HG02571 (cell line): Measurements from ENCODE around the gene SEPTIN11.

Experiments
- ATAC-seq: cut with Tn5 transposase; IDR thresholded peaks from one replicate; pipeline ENCODE4 v1.9.1; 2021; ENCODE audit warnings: mild to moderate bottlenecking, moderate library complexity; ENCODE audit not compliant: unreplicated experiment

SEPTIN11 gene

GRCh38 chr4:76977736-76978350, 28.3 kb downstream of the SEPTIN11 start:
- no peak for ATAC-seq

- ATAC-seq, result no peak
These were observed 29.7 kb downstream of the SEPTIN11 start for GRCh38 chr4:76979236-76979635.

GRCh38 chr4:76980261-76980660, 30.7 kb downstream of the SEPTIN11 start:
- ATAC-seq, result no peak

- no peak for ATAC-seq
These were observed 32.1 kb downstream of the SEPTIN11 start for GRCh38 chr4:76981644-76982043.

GRCh38 chr4:76982638-76983584, 33.4 kb downstream of the SEPTIN11 start:
- ATAC-seq, result no peak

GRCh38 chr4:76984127-76984526, 34.6 kb downstream of the SEPTIN11 start:
- no peak for ATAC-seq

- no peak for ATAC-seq
These were observed 35.2 kb downstream of the SEPTIN11 start for GRCh38 chr4:76984788-76985211.

- ATAC-seq, result no peak
These were observed 37.6 kb downstream of the SEPTIN11 start for GRCh38 chr4:76987153-76987591.

GRCh38 chr4:76987685-76988084, 38.1 kb downstream of the SEPTIN11 start:
- no peak for ATAC-seq

GRCh38 chr4:76989391-76990061, 40.0 kb downstream of the SEPTIN11 start:
- ATAC-seq, result no peak

- no peak for ATAC-seq
These were observed 40.9 kb downstream of the SEPTIN11 start for GRCh38 chr4:76990288-76991080.

GRCh38 chr4:76991161-76991660, 41.7 kb downstream of the SEPTIN11 start:
- ATAC-seq, result no peak

- peak; percentile 79 for ATAC-seq
These were observed 44.5 kb downstream of the SEPTIN11 start for GRCh38 chr4:76993787-76994641.

GRCh38 chr4:76995776-76996175, 46.2 kb downstream of the SEPTIN11 start:
- ATAC-seq, result no peak

GRCh38 chr4:76996445-76996844, 46.9 kb downstream of the SEPTIN11 start:
- no peak for ATAC-seq

GRCh38 chr4:76997077-76997476, 47.5 kb downstream of the SEPTIN11 start:
- no peak for ATAC-seq

- no peak for ATAC-seq
These were observed 48.0 kb downstream of the SEPTIN11 start for GRCh38 chr4:76997532-76997931.

- ATAC-seq, result no peak
These were observed 48.8 kb downstream of the SEPTIN11 start for GRCh38 chr4:76998251-76998901.
